Measurements from ENCODE around the gene CH25H.
"Not testable (repeated sequence)": the region's sequence is repeated elsewhere in the genome, so short reads cannot be mapped to it uniquely, and the experiment has no call there.

The CH25H gene

GRCh38 chr10:89201345-89202032, 5.6 kb downstream of the CH25H start:
- no peak for DNase-seq (ENCODE audit: low read depth, low spot score)

GRCh38 chr10:89197473-89197872, 9.6 kb downstream of the CH25H start:
- DNase-seq (ENCODE audit: low read depth, low spot score) = no peak

GRCh38 chr10:89191301-89191700, 15.8 kb downstream of the CH25H start:
- DNase-seq (ENCODE audit: low read depth, low spot score) = not testable (repeated sequence)

- no peak for DNase-seq (ENCODE audit: low read depth, low spot score)
These were observed 17.8 kb downstream of the CH25H start for GRCh38 chr10:89189211-89189734.

- no peak for DNase-seq (ENCODE audit: low read depth, low spot score)
These were observed 21.5 kb downstream of the CH25H start for GRCh38 chr10:89185658-89186057.

GRCh38 chr10:89184638-89185037, 22.5 kb downstream of the CH25H start:
- DNase-seq (ENCODE audit: low read depth, low spot score) = no peak

- no peak for DNase-seq (ENCODE audit: low read depth, low spot score)
These were observed 23.5 kb downstream of the CH25H start for GRCh38 chr10:89183571-89183970.

GRCh38 chr10:89182894-89183293, 24.2 kb downstream of the CH25H start:
- no peak for DNase-seq (ENCODE audit: low read depth, low spot score)

GRCh38 chr10:89175816-89176215, 31.3 kb downstream of the CH25H start:
- DNase-seq (ENCODE audit: low read depth, low spot score) = no peak

GRCh38 chr10:89173075-89173474, 34.0 kb downstream of the CH25H start:
- DNase-seq (ENCODE audit: low read depth, low spot score) = no peak

GRCh38 chr10:89171996-89172395, 35.1 kb downstream of the CH25H start:
- no peak for DNase-seq (ENCODE audit: low read depth, low spot score)

- no peak for DNase-seq (ENCODE audit: low read depth, low spot score)
These were observed 35.7 kb downstream of the CH25H start for GRCh38 chr10:89171263-89171872.

- not testable (repeated sequence) for DNase-seq (ENCODE audit: low read depth, low spot score)
These were observed 38.7 kb downstream of the CH25H start for GRCh38 chr10:89168354-89168900.

GRCh38 chr10:89167915-89168314, 39.2 kb downstream of the CH25H start:
- DNase-seq (ENCODE audit: low read depth, low spot score) = no peak

- no peak for DNase-seq (ENCODE audit: low read depth, low spot score)
These were observed 41.2 kb downstream of the CH25H start for GRCh38 chr10:89165923-89166322.

- no peak for DNase-seq (ENCODE audit: low read depth, low spot score)
These were observed 42.2 kb downstream of the CH25H start for GRCh38 chr10:89164920-89165319.

GRCh38 chr10:89164080-89164479, 43.0 kb downstream of the CH25H start:
- DNase-seq (ENCODE audit: low read depth, low spot score) = no peak

GRCh38 chr10:89163265-89163995, 43.7 kb downstream of the CH25H start:
- DNase-seq (ENCODE audit: low read depth, low spot score) = peak; percentile 17

- no peak for DNase-seq (ENCODE audit: low read depth, low spot score)
These were observed 44.5 kb downstream of the CH25H start for GRCh38 chr10:89162596-89162995.

- no peak for DNase-seq (ENCODE audit: low read depth, low spot score)
These were observed 46.8 kb downstream of the CH25H start for GRCh38 chr10:89160339-89160738.

GRCh38 chr10:89159761-89160160, 47.4 kb downstream of the CH25H start:
- DNase-seq (ENCODE audit: low read depth, low spot score) = no peak

- DNase-seq (ENCODE audit: low read depth, low spot score) = no peak
These were observed 47.8 kb downstream of the CH25H start for GRCh38 chr10:89159316-89159715.
